ENCODE measurements around the gene F9.
"Not testable (repeated sequence)": the region's sequence is repeated elsewhere in the genome, so short reads cannot be mapped to it uniquely, and the experiment has no call there.

The F9 gene

DNA sequence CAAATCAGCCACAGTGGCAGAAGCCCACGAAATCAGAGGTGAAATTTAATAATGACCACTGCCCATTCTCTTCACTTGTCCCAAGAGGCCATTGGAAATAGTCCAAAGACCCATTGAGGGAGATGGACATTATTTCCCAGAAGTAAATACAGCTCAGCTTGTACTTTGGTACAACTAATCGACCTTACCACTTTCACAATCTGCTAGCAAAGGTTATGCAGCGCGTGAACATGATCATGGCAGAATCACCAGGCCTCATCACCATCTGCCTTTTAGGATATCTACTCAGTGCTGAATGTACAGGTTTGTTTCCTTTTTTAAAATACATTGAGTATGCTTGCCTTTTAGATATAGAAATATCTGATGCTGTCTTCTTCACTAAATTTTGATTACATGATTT lies at the start of gene F9:
F9 (plus strand) TSS at position 190 of the 400 bp plus-strand sequence; CDS start at position 216, 26 bp downstream.
- DNase-seq (ENCODE audit: low spot score) = no peak
- no peak for FAIRE-seq

DNA sequence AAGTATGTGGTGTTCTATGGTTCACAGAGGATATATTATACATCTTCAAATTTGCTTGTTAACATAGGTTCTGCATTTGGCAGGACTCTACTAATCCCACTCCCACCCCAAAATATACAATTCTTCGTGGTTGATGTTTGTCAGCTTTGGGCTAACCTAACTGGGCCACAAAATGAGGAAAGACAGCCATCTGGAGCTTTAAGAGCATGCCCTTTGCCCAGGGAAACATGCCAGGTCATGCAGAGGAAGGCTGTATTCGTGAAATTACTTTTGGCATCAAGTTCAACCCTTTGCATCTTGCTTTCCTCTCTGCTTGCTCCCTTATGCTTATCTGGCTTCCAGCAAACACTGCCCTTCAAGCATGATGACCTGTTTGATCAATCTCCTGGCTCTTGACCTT lies 46.8 kb upstream of the F9 start:
- no peak for DNase-seq (ENCODE audit: low spot score)
- no peak for FAIRE-seq

DNA sequence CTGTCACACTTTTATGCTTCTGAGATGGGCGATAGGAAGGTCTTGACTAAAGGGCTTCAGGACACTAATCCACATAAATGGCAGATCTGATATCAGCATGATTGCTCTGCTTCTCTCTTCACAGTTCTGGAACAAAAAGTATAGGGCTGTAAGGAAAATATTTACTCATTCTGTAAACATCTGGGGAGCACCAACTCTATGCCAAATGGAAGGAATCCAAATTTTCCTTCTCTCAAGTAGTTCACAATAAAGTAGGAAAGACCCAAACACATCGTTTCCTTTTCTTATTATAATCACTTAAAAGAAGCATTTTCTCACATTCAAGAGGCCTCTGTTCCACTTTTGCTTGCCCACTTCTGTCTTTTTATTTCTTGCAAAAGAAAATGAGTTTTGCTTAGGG lies 45.9 kb upstream of the F9 start:
- no peak for FAIRE-seq
- DNase-seq (ENCODE audit: low spot score) = no peak

DNA sequence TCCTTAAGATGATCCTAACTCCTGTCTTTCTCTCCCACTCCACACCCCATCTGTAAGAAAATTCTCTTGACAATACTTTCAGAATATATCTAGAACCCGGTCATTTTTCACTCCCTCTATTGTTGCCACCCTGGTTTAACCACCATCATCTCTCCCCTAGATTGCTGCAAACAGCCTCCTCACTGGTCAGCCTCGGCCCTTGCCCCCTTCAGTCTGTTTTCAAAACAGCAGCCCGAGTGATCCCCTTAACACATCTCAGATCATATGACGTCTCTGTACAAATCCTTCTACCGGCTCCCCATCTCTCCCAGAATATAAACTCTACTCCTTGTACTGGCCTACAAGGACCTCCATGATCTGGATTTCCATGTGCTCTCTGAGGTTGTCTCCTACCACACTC lies 35.2 kb upstream of the F9 start:
- DNase-seq (ENCODE audit: low spot score) = no peak
- no peak for FAIRE-seq

DNA sequence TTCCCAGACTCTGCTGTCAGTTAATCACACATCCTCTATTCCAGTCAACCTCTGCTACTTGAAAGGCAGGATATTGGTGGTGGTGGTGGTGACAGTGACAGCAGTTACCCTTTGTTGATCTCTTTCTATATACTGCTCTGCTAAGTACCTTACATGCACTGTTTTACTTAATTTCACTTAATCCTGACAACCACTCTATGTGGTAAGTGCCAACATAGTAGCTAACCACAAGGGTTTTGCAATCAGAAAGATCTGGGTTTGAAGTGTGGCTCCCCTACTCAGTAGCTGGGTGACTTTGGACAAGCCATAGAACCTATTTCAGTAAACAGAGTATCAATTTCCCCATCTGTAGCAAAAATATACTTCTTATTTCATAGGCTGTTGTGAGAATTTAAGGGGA lies 24.2 kb upstream of the F9 start:
- DNase-seq (ENCODE audit: low spot score) (no peak), FAIRE-seq (no peak)

DNA sequence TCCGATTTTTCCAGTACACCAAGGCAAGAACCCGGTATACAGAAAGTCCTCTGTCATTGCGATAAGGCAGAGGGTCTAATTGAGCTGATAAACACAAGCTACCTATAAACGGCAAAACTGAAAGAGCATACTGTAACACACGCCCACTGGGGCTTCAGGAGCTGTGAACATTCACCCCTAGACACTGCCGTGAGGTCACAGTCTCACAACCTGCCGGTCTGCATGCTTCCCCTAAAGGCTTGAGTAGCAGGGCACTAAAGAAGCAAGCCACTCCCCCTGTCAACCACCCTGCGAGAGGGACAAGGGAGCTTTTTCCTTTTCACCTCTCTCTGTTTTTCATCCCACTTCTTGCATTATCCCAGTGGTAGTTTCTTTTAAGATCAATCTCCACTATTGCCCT lies 22.4 kb upstream of the F9 start:
- DNase-seq (ENCODE audit: low spot score) = no peak
- FAIRE-seq = no peak

DNA sequence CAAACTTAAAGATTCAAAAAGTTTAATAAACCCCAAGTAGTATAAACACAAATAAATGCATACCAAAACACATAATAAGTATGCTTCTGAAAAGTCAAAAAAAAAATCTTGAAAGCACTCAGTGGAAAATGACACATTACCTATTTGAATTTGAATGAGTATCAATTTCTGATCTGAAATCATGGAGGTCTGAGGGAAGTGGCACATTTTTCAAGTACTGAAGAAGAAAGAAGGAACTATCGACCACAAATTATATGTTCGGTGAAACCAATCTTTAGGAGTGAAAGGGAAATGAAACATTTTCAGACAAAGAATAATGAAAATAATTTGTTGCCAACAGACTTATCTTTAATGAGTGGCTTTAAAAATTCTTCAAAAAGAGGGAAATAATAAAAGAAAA lies 12.1 kb upstream of the F9 start:
- FAIRE-seq (no peak), DNase-seq (ENCODE audit: low spot score) (no peak)

DNA sequence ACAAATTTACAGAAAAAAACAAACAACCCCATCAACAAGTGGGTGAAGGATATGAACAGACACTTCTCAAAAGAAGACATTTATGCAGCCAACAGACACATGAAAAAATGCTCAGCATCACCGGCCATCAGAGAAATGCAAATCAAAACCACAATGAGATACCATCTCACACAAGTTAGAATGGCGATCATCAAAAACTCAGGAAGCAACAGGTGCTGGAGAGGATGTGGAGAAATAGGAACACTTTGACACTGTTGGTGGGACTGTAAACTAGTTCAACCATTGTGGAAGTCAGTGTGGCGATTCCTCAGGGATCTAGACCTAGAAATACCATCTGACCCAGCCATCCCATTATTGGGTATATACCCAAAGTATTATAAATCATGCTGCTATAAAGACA lies 1.7 kb upstream of the F9 start:
- FAIRE-seq; DNase-seq (ENCODE audit: low spot score): not testable (repeated sequence)

DNA sequence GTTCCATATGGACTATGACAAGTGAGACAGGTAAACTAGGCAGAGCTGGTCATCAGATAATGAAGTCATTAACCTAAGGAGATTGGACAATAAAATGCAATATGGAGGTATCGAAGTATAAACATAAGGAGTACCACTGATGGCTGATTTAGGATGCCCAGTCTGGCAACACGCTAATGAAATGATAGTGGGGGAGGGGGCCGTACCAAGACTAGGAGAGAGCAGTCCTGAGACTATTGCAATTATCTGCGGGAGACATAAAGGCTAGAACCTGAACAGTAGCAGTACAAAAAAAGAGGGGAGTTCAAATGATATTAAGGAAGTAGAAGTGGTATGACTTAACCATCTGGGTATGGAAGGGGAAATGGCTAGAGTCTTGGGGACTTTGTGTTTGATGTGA lies 2.3 kb downstream of the F9 start:
- FAIRE-seq (no peak), DNase-seq (ENCODE audit: low spot score) (no peak)

DNA sequence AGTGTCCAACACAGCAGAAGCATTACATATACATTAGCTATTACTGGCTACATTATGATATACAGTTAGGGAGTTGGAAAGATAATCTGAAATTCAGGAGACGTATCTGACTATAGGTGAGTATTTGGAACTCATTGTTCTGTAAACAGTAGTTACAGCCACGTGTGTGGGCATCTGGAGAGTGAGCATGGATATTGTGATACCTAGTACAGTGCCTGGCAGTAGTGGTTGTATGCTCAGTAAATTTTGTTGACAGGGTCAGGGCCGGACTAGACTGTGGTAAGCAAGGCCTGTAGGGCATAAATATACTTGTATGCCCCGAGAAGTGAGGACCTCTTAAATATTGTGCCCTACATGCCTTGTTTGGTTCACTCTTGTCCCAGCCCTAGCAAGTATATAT lies 2.9 kb downstream of the F9 start:
- FAIRE-seq (no peak), DNase-seq (ENCODE audit: low spot score) (no peak)

DNA sequence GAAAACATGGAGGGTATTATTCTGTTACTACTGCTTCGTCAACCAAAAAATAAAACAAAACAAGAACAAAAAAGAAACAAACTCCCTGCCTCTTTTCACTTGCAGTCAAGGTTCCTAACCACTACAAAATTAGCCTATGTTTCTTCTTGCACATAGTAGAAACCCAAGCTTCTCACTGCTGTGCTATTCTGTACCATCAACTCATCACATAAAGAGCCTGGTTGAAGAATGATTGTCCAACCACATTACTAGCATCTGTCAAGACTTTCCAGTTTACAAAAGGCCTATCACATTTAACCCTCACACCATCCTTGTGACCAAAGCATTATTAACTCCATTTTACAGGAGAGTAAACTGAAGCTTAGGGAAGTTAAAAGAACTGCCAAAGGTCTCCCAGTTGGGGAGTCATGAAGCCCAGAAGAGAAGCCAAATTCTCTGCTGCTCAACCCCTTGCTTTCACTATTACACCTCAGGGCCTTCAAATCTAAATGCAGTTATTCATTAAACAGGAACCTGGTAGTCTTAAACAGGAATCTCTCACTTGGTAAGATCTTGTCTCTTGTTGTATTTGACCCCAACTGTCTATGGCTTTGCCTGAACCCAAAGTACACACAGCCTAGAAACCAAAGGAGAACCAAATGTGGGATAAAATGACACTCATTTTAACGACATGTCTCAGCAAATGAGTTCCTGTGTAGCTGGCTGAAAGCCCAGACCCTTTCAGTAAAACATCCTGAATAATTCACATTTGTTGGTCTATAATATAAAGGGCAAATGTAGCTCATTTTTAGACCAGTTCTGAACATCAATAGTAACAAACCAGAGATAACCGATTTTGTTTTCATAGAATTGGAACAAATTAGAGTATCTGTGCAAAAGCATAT lies 8.6 kb downstream of the F9 start:
- FAIRE-seq = no peak
- no peak for DNase-seq (ENCODE audit: low spot score)

DNA sequence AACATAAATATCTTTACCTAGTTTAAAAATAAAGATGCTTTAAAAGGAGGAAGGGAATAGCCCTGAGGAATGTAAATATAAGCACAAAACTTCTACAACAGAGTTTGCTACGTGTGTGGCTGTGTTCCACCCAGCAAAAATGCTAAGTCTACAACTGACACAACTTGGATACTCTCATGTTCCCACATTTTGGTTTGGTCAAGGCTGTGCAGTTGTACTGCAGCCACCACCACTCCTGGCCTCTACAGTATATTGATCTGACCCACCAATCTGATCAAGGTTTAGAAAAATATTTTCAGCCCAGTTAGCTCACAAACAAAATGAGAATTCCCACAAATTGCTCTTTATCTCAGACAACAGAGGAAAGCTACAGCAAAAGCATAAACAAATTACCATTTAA lies 12.1 kb downstream of the F9 start:
- FAIRE-seq (no peak), DNase-seq (ENCODE audit: low spot score) (no peak)

DNA sequence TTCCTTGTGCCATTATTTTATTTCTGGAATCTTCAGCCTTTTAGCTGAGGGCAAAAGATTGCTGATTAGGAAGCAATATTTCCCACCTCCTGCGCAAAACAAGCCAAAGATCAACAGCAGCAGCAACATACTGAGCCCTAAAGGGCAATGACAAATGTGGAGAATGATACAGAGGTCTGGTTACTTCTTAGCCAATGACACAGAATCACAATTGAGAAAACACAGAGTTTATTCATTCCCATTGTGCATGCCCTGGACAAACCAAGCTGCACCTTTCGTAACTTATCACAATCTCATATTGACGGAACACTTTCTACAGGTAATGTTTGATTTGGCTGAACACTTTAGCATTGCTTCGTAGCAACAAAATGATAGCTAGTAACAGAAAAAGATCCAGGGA lies 13.4 kb downstream of the F9 start:
- FAIRE-seq (no peak), DNase-seq (ENCODE audit: low spot score) (no peak)

DNA sequence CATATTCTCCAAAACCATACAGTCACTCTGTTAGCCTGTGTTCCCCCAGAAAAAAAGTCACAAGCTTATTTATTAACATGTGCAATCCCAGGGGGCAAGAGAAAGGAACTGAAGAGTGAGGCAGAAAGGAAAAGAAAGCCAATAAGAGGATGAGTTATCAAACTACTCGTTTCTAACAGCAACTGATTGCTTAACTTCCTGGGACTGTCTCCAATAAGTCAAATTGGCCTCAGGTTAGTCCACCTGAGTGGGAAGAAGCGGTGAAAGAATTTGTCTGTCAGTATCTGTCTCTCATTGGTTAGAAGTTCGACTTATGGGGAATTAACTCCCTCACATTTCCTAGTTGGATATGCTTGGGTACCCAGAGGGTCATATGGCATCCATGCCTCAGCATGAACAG lies 14.1 kb downstream of the F9 start:
- no peak for FAIRE-seq
- DNase-seq (ENCODE audit: low spot score) = no peak

DNA sequence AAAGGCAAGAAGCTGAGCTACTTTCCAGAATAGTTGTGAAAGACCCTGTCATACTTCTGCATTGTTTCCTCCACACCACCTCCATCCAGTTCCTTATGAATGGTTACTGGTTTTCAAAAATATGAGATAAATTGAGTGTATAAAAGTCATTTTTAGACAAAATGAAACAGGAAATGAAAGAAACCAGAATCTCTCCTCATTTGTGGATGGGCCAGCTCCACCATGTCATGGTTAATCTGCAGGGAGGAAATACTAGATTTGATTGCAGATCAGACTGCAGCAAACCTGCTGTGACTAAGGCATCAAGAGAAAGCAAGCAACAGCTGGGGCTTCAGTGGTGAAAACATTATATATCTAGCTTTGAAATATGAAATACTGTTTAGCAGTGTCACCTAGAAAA lies 23.8 kb downstream of the F9 start:
- FAIRE-seq = no peak
- DNase-seq (ENCODE audit: low spot score) = no peak

DNA sequence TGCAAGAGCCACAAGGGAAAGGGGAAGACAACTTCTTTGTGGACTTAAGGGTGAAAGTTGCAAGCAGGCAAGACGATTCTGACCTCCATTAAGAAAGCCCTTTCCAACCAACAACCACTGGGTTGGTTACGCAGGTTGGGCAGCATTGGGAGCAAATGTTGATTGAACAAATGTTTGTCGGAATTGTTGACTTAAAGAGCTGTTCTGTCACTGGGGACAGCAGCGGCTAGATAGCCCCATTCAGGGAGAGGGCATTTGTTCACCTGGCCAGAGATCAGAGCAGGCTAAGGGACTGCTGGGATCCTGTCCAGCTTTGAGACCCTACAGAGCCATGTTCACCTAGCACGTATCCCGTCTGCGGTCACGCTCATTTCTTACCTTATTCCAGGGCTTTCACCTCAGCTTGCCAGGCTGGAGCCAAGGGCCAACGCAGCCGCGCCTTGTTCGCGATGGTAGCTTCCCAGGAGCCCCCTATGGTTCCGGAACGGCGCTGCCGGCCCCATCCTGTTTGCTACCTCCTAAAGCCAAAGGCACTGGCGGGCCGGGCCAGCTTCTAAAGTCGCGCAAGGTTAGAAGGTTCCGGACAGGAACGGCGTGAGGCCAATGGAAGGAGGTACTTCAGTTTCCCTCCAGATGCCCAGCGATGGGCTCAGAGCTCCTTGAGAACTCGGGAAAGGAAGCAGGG lies 24.6 kb downstream of the F9 start:
- DNase-seq (ENCODE audit: low spot score) = no peak
- FAIRE-seq = no peak

DNA sequence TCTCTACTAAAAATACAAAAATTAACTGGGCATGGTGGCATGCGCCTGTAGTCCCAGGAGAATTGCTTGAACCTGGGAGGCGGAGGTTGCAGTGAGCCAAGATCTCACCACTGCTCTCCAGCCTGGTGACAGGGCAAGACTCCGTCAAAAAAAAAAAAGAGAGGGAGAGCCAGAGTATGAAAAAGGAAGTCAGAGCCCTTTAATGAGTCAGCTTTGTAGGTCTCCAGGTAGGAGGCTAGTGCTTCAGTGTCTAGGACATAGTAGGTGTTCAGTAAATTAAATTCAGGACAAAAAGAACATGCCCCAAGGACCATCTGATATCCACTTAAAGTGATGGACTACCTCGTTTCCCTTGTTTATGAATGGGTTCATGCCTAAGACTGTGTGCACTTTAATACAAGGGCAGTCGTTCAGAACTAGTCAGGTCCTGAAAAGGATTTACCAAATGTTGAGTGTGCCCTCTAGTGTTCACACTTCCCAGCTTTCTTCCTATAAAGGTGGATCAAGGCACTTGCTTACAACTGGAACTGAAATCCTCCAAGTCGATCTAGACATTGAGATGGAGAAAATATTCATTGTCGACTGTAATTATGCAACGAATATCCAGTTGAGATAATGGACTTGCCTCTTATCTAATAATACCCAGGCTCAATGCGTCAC lies 29.0 kb downstream of the F9 start:
- FAIRE-seq (no peak), DNase-seq (ENCODE audit: low spot score) (peak; percentile 6)

DNA sequence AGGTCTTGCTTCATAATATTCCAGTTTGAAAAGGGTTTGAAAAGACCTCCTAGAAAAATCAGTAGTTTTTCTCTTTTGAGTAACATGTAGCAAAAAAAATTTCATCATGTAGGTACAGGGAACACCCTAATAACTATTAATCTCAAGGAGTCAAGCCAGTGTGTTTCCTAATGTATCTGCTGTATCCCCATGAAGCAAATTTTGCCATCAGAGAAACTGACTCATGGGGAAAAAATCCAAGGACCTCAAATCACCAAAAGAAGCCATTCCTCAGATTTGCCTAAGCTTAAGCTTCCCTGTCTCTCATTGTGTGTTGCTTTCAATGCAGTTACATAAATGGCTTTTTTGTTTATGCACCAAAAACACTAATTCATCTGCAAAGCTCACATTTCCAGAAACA lies 29.7 kb downstream of the F9 start:
- FAIRE-seq (no peak), DNase-seq (ENCODE audit: low spot score) (no peak)

DNA sequence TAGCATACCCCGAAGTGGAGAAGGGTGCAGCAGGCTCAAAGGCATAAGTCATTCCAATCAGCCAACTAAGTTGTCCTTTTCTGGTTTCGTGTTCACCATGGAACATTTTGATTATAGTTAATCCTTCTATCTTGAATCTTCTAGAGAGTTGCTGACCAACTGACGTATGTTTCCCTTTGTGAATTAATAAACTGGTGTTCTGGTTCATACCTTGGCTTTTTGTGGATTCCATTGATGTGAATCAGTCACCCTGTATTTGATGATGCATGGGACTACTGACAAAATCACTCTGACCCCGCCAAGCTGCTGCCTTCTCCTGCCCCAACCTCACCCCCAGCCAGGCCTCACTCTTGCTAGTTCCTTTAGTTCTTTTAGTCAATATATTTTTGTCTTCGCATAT lies 32.7 kb downstream of the F9 start:
- peak; percentile 5 for DNase-seq (ENCODE audit: low spot score)
- FAIRE-seq = no peak

DNA sequence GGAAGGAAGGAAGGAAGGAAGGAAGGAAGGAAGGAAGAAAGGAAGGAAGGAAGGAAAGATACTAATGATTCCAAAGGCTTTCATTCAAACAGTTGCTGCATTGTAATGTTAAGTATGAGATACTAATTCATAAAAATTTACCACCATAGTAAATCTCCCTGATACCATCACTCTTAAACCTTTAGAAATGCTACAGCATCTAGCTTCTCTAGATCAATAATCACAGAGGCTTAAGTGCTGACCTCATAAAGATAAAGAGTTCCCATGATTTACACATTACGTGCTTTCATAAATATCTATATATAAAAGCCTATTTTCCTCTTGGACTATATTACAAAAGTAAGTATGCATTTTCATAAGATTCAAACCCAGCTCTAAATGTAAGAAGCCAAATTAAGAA lies 36.4 kb downstream of the F9 start:
- FAIRE-seq = no peak
- DNase-seq (ENCODE audit: low spot score) = no peak

DNA sequence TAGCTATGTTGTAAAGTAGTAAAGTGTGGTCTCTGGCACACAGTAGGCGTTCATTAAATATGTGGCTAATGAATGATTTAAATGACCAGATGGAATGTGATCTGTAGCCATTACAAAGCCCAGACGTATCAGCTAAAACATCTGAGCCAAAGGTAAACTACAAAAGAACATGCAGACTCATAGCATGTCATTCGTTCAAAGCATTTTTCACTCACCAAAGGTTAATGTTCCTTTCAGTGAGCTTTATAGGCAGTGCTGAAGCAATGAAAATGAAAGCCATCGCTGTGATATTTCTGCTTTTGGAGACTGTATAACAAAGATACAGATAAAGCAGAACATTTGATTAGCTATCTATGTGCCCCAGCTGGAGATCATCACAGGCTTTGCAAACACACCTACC lies 50.5 kb downstream of the F9 start:
- DNase-seq (ENCODE audit: low spot score) (no peak), FAIRE-seq (no peak)

DNA sequence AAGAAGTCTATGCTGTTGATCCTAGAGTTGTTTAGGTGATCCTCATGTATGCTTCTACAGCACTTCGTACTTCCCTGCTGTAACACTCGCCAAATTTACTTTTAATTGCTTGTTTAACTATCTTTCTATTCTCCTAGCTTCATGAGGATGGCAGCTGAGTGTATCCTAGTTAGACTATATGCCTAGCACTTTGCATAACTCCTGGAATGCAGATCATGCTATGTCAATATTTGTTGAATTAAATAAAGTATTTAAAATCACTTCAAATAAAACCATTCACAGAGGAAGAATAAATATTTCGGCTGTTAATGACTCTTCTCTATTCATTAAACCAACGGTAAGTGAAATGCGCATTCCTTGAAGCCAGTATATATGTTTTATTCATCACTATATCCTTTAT lies 55.1 kb downstream of the F9 start:
- no peak for FAIRE-seq

DNA sequence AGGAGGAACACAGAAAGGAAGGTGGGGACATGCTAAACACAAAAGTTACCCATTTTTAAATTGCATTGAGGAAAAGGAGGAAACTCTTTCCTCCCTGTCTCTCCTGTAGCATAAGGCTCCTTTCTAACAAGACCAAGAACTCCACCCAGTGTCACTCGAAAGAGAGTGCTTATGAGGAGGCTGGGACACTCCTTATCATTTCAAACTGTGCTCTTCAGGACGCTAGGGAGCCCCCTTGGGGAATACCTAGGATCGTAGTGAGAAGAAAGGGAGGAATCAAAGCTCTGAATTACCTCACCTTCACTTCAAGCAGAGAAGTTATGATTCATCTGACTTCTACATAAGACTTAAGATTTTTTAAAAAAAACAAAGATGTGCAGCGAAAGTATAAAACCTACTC lies 65.5 kb downstream of the F9 start:
- DNase-seq (ENCODE audit: low spot score) = no peak
- no peak for FAIRE-seq

More for the DNA sequence above, 55.1 kb downstream of the F9 start:
- DNase-seq (ENCODE audit: low spot score) = no peak

All from urothelium cell line (cell line).